GM21529 (cell line): Measurements from ENCODE around the gene WNT7B.

ENCODE experiments used
- ATAC-seq: cut with Tn5 transposase; IDR thresholded peaks from one replicate; pipeline ENCODE4 v1.9.1; 2021; ENCODE audit not compliant: unreplicated experiment

WNT7B gene

DNA sequence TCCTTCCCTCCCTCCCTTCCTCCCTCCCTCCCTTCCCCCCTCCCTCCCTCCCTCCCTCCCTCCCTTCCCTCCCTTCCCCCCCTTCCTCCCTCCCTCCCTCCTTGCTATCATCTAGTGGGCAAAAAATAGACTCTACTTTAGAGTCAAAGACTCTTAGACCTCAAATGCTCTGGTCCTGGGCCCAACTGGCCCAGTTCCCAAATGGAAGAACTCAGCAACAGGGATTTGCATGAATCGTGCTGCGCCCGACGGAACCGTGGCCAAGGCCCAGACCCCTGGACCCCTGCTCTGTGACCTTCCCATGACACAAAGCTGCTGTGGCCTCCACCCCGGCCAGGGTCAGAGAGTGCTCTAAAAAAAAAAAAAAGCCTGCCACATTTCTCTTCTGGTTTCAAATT, 97.4 kb downstream of the WNT7B start:
- no peak for ATAC-seq

DNA sequence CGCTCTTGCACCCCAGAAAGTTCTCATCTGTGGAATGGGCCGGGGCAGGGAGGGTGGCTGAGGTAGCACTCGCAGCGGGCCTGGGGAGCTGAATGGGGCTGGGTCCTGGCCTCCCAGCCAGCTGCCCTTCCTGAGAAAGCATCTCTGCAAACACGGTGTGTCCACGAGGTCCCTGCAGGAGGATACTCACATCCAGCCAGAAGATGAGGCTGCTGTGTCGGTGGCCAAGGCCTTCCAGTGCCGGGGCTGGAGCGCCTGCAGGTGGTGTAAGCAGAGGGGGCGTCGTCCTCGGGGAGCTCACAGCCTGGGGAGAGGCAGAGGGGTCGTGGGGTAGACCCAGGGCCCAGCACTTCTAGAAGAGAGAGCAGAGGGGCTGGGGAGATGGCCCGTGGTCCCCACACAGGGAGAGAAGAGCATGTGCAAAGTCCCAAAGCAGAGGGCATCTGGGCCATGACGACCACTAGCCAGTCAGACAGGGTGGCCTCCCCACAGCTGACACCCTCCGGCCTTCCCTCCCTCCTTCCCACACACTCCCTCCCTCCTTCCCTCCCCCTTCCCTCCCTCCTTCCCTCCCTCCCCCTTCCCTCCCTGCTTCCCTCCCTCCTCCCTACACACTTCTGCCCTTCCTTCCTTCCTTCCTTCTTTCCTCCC, 97.9 kb downstream of the WNT7B start:
- ATAC-seq, result no peak

DNA sequence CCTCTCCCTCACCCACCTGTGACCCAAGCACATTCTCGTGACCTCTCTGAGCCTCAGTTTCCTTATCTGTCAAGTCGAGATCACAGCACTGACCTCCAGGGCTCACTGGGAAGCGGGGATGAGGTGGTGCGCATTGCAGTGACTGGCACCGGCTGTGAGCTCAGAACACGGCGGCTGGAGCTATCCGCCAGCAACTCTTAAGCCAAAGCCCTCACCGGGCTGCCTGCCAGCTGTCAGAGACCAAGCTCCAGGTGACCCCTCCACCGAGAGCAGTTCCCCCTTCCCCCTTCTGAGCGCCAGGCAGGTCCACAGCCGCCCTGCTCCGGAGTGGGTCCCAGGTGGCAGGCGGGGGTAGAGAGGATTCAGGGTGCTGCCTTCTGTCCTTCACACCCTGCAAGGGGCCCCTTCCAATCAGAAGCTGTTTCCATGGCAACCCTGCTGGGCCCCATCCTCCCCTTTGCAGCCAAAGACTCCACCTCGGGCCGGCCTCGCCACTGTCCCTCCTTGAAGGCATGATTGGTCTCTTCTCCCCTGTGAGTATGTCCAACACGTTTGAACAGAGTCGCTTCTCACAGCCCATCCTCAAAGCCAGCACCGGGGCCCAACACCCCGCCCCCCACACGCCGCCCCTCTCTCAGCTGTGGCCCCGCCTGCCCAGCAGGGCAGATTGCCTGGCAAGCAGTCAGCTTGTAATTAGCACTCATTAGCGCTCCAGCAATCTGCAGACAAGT, 98.7 kb downstream of the WNT7B start:
- no peak for ATAC-seq

DNA sequence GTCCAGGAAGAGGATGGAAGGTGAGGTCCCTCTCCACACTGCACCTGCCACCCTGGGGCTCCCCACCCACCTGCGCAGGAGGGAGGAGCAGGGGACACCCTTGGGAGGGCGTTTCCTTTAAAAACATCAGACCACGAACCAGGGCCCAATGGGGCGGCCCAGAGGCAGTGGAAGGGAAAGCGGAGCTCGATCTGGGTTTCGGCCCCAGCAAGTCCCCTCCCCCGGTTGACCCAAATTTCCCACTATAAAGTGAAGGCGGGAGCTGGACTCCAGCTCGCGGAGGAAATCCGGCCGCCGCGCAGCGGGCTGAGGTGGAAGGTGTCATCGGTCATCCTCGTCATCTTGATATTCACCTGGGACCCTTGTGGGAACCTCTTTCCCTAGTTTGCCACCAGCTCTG, 99.3 kb downstream of the WNT7B start:
- ATAC-seq, result no peak

DNA sequence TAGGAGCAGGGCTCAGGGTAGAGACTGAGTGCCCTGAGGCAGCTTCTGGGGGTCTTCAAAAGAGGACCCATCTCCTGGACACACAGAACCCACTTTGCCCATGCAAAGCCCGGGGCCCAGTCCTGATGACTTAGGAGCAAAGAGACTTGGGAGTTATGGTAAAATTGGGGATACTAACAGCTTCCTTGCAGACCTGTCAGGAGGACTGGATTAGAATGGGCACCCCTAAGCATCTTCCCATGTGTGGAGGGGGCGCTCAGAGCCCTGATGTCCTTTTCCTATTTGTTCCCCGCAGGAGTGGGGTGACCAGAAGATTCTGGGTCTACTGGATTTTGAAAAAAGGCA, 100.0 kb downstream of the WNT7B start:
- ATAC-seq, result no peak

DNA sequence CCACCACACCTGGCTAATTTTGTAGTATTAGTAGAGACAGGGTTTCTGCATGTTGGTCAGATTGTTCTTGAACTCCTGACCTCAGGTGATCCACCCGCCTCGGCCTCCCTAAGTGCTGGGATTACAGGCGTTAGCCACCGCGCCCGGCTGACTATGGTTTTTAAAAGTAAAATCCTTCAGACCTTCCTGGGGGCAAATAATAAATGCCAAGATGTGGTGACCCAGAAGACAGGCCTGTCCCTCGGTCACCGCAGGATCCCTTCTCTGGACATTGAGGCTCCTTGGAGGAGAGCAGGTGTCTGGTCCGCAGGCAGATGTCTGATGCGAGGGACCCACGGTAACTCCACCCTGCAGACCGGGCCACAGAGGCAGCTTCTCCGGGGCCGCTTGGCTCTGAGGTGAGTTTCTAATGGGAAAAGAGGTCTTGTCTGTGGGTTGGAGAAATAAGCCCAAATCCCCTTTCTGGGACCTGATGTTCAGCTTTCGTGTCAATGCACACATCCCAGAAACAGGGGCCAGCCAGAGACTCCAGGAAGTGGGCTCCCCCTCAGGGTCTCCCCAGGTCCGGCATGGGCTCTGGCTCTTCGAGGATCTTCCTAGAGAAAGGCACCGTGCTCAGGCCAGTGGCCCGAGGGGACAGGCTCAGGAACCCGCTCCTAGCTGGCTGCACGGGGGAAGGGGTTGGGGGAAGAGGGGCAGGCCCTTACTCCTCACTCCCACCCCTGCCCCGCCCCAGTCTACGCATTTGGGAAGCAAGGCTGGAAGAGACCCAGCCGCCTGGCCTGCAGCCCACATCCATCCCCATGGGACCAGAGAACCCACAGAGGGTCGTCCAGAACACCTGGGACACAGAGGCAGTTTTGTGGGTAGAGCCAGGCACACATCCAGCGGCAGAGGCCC, 100.6 kb downstream of the WNT7B start:
- no peak for ATAC-seq

DNA sequence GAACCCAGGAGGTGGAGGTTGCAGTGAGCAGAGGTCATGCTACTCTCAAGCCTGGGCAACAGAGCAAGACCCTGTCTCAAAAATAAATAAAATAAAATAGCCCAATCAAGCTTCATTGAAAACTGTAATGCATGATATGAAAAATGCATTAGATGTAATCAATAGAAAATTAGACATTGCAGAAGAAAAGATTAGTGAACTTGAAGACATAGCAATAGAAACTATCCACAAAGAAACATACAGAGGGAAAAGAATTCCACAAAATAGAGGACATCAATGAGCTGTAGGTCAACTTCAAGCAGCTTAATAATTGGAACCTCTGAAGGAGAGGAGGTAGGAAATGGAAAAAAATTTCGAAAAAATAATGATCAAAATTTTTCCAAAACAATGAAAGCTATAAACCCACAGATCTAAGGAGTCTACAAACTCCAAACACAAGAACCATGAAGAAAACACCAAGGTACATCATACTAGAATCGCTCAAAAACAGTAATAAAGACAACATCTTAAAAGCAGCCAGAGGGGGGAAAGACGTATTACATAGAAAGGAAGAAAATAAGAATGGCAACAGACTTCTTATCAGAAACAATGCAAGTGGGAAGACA, 104.2 kb downstream of the WNT7B start:
- no peak for ATAC-seq

DNA sequence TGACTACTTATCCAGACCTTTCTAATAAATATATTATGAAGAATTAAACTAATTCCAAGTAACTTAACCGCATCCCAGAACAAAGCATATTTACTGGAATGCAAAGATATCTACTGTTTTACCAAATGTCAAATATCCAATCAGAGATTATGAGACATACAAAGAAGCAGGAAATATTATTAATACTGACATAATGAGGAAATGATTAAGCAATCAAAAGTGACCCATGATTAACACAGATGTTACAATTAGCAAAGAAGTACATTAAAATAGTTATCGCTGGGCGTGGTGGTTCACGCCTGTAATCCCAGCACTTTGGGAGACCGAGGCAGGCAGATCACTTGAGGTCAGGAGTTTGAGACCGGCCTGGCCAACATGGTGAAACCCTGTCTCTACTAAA, 105.2 kb downstream of the WNT7B start:
- no peak for ATAC-seq
